ENCODE results near the gene DMAC2.
"Not testable (repeated sequence)": the region's sequence is repeated elsewhere in the genome, so short reads cannot be mapped to it uniquely, and the experiment has no call there.

Gene DMAC2
- total RNA-seq = 27.7 to 38.5 reads per million in 2 experiments

GRCh38 chr19:41439441-41440222 is at the start of gene DMAC2:
DMAC2 (minus strand) TSS chr19:41439912; CDS start chr19:41439899, 13 bp downstream.
- peak; percentile 91 for DNase-seq (ENCODE audit: low read depth)

- not testable (repeated sequence) for DNase-seq (ENCODE audit: low read depth)
Measured at GRCh38 chr19:41486953-41487352, 47.2 kb upstream of the DMAC2 start.

- no peak for DNase-seq (ENCODE audit: low read depth)
Measured at GRCh38 chr19:41484822-41485221, 45.1 kb upstream of the DMAC2 start.

- DNase-seq (ENCODE audit: low read depth) = no peak
Measured at GRCh38 chr19:41480336-41480735, 40.6 kb upstream of the DMAC2 start.

- DNase-seq (ENCODE audit: low read depth) = no peak
Measured at GRCh38 chr19:41479757-41480191, 40.1 kb upstream of the DMAC2 start.

GRCh38 chr19:41478875-41479756 is 39.4 kb upstream of the DMAC2 start:
- DNase-seq (ENCODE audit: low read depth) = no peak

GRCh38 chr19:41478171-41478570 is 38.5 kb upstream of the DMAC2 start:
- DNase-seq (ENCODE audit: low read depth) = no peak

- DNase-seq (ENCODE audit: low read depth) = no peak
Measured at GRCh38 chr19:41476583-41476982, 36.9 kb upstream of the DMAC2 start.

- not testable (repeated sequence) for DNase-seq (ENCODE audit: low read depth)
Measured at GRCh38 chr19:41463257-41464256, 23.8 kb upstream of the DMAC2 start.

GRCh38 chr19:41462497-41462896 is 22.8 kb upstream of the DMAC2 start:
- DNase-seq (ENCODE audit: low read depth) = no peak

GRCh38 chr19:41457241-41457640 is 17.5 kb upstream of the DMAC2 start:
- no peak for DNase-seq (ENCODE audit: low read depth)

GRCh38 chr19:41456342-41456918 is 16.7 kb upstream of the DMAC2 start:
- no peak for DNase-seq (ENCODE audit: low read depth)

- no peak for DNase-seq (ENCODE audit: low read depth)
Measured at GRCh38 chr19:41455936-41456335, 16.2 kb upstream of the DMAC2 start.

- no peak for DNase-seq (ENCODE audit: low read depth)
Measured at GRCh38 chr19:41452584-41453275, 13.0 kb upstream of the DMAC2 start.

GRCh38 chr19:41449865-41450178 is 10.1 kb upstream of the DMAC2 start:
- no peak for DNase-seq (ENCODE audit: low read depth)

- peak; percentile 56 for DNase-seq (ENCODE audit: low read depth)
Measured at GRCh38 chr19:41449079-41449864, 9.6 kb upstream of the DMAC2 start.

GRCh38 chr19:41447732-41448332 is 8.1 kb upstream of the DMAC2 start:
- DNase-seq (ENCODE audit: low read depth) = no peak

GRCh38 chr19:41445575-41445974 is 5.9 kb upstream of the DMAC2 start:
- DNase-seq (ENCODE audit: low read depth) = no peak

GRCh38 chr19:41443813-41444455 is 4.2 kb upstream of the DMAC2 start:
- no peak for DNase-seq (ENCODE audit: low read depth)

Data from T follicular helper cell (primary cell).